GM13976 (cell line): ENCODE measurements around the gene SGPP2.

Experiments
- DNase-seq: peaks from one replicate; pipeline ENCODE4 v3.0.0; 2012; ENCODE audit warnings: low spot score
- in situ Hi-C: fragments of 300-500 bp; cut with MboI; formaldehyde crosslinking; loops from one replicate; pipeline ENCODE4 v1.12.0; 2022; ENCODE audit warnings: low sequenced_read_pairs, mixed read lengths, inconsistent platforms; ENCODE audit not compliant: unreplicated experiment
- TF ChIP-seq, protein P1 (sequence below): IDR thresholded peaks from 2 replicates; pipeline ENCODE4 v1.5.1; 2012; ENCODE audit warnings: borderline replicate concordance, mild to moderate bottlenecking; ENCODE audit not compliant: insufficient read depth; ENCODE audit errors: extremely low read depth, missing control alignments, control extremely low read depth

SGPP2 gene

DNA sequence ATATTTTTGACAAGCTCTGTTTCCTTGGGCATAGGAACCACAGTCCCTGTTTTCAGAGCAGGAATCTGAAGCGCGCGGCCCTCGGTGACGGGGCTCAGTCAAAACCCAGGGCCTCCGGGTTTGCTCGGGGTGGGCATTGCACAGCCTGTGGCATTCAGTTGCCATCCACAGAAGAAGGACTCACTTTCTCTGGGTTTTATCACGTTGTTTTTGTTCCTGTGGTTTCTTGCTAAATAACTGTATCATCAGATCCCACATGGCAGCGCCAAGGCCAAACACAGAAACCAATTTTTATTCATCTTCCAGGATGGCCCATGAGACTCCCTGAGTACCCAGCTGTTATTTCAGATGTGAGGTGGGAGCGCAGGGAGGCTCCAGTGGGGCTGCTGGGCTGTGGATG is 35.6 kb downstream of the SGPP2 start:
- TF ChIP-seq, protein P1, sequence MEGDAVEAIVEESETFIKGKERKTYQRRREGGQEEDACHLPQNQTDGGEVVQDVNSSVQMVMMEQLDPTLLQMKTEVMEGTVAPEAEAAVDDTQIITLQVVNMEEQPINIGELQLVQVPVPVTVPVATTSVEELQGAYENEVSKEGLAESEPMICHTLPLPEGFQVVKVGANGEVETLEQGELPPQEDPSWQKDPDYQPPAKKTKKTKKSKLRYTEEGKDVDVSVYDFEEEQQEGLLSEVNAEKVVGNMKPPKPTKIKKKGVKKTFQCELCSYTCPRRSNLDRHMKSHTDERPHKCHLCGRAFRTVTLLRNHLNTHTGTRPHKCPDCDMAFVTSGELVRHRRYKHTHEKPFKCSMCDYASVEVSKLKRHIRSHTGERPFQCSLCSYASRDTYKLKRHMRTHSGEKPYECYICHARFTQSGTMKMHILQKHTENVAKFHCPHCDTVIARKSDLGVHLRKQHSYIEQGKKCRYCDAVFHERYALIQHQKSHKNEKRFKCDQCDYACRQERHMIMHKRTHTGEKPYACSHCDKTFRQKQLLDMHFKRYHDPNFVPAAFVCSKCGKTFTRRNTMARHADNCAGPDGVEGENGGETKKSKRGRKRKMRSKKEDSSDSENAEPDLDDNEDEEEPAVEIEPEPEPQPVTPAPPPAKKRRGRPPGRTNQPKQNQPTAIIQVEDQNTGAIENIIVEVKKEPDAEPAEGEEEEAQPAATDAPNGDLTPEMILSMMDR: no peak
- no peak for DNase-seq
- in situ Hi-C loops: no loop called here

DNA sequence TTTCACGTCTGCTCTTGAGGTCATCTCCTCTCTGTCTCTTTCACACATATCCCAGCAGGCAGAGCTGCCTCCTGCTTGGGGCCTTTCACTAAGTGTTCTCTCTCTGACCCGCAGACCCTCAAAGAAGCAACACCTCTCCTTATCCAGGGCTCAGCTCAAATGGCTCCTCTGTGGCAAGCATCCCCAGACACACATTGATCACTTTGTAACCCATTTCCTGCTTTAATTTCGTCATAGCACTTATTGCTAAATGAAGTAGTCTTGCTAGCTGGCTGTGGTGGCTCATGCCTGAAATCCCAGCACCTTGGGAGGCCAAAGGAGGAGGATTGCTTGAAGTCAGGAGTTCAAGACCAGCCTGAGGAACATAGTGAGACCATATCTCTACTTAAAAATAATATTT is 41.4 kb downstream of the SGPP2 start:
- DNase-seq: no peak
- in situ Hi-C loops: no loop called here
- TF ChIP-seq, protein P1: no peak

DNA sequence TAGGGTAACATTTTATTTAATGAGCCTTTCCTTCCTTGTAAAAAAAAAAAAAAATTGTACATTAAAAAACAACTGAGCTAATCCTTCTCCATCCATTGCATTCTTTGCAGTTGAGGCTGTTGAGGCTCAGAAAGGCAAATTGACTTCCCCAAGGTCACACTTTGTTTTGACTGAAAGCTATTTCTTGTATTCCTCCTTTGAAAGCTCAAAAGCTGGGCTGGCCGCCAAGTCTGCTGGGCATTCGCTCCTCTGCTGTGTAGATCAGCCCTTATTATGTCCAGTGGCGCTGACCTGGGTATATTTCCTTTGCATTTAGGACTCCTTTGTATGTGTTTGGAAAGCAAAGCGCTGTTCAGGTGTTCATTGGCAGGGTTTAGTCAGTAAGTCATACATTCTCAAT is 44.0 kb downstream of the SGPP2 start:
- in situ Hi-C loops: no loop called here
- TF ChIP-seq, protein P1: no peak

DNA sequence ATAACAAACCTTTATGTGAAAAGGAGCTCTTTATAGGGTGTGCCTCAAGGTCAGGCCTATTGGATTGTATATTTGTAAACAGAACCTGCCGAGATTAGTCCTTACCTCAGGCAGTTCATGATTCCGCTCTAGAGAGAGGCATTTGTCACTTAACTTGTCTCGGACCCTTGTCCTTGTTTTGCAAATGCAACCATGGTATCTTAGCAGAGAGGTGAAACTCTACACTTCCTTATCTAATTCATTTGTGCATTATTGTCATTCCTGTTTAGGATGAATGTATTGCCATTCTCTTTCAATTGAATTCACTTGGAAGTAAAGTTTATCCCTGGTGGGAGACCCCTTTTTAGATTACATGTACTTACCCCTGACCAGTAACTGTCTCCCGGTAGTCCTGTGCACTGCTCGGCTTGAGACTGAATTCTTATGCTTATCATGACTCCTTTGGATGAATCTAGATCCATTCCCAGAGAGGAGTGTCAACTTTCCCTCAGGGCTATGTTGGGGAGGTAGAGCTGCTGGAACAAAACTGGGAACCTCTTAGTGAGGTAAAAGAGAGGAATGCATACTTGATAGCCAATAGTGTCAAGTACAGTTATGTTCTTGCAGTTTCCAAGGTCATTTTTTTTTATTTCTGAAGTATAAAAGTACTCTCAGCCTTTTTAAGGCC is 46.6 kb downstream of the SGPP2 start:
- in situ Hi-C loops: no loop called here
- no peak for DNase-seq
- TF ChIP-seq, protein P1: no peak

More for the DNA sequence above, 44.0 kb downstream of the SGPP2 start:
- DNase-seq: no peak

DNA sequence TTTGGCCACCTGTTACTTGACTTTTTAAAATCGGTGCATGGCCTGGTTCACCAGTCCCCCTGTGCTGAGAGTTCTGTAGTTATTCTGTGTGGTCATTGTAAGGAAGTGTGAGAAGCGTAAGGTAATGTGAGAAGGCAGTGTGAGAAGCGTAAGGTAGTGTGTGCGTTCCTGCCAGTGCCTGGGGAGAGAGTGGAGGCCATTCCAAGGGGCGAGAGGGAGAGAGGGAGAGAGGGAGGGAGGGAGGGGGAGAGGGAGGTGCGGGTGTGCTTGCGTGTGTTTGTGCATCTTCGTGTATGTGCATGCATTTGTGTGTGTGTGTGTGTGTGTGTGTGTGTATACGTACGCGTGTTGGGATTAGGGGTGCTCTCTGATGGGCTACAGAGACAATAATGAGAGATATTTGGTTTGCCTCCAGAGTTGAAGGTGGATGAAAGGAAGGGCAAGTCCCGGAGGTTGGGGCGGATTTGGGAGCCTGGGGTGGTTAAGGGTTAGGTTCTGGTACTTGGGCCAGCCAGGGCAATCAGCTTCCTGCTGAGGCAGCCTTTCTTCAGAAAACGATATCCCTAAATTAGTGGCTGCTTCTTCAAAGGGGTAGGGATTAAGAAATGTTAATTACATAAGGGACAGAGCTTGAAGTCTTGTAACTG is 53.7 kb downstream of the SGPP2 start:
- TF ChIP-seq, protein P1: no peak

DNA sequence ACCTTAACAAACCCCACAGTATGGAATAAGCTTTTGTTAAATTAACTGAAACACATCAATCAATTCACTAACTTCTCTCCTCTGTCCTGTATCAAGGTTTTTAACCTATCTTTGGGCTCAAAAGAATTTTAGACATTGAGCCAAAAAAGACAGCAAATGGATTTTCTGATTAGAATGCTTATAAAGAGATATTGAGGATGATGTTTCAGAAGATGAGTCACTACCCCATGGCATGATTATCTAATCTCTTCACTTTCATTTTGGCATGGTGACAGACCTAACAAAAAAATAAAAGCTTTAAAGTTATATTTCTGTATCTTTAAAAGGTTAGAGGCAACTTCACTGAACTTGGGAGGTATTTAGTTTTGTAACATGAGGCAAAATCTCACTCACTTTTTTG is 55.5 kb downstream of the SGPP2 start:
- in situ Hi-C loops: no loop called here
- TF ChIP-seq, protein P1: no peak
- no peak for DNase-seq

More for the DNA sequence above, 53.7 kb downstream of the SGPP2 start:
- in situ Hi-C loops: no loop called here
- no peak for DNase-seq
